ENCODE data around the gene AGMO. TPM values are rescaled to one million over a fixed set of nuclear protein-coding genes. Genes with fewer than 3 reads are reported as not detected.

AGMO gene
- total and polyA plus RNA-seq, 3 donors from 2014 or later = 13.1 to 52.8 (median 46.6) TPM

DNA sequence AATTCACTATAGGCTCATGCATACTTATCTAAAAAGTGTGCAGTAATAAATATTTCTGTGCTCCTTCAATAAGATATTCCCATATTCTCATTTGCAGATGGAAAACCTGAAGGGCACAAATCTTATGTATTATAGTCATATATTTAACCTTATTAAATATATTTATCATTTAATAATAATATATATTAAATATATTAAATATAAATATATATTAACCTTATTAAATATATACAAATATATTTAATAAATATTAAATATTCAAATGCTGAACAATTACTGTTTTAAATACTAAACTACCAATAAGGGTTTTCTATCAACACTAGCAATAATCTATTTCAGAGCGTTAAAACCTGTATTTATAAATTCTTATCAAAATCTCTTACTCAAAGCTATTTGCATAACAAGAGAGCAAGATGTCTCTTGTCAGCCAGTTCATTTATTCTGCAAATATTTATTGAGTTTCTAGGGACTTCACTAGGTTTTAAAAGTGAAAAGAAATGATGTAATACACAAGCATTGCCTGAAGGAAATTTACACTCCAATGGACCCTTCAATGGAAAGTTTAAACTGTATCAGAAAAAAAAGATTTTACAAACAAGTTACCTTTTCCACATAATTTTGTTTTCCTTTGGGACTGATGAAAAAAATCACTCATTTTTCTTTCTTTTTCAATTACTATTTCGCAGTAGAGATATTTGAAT is 159.2 kb downstream of the AGMO start:
- TF ChIP-seq POLR2A (IDR thresholded peaks at IDR 0.05) = no peak
- Histone ChIP-seq H3K4me3 (no peak overlapping the region), H3K36me3 (ENCODE audit: low read depth, missing control alignments) (no peaks in the 10 kb centered on the region), H3K4me1 (peaks cover 5% of the 10 kb centered on the region), H3K9me3 (no peaks in the 10 kb centered on the region), H3K27ac (no peak overlapping the region), H3K27me3 (no peaks in the 10 kb centered on the region)
- 94 to 98% methylated on average over 2 of the region's 2 CpGs for WGBS, 2 donors
- no peak for DNase-seq
- intact Hi-C loops (cut with DNase I; ENCODE audit: low total_unique reads) = no loop called here

DNA sequence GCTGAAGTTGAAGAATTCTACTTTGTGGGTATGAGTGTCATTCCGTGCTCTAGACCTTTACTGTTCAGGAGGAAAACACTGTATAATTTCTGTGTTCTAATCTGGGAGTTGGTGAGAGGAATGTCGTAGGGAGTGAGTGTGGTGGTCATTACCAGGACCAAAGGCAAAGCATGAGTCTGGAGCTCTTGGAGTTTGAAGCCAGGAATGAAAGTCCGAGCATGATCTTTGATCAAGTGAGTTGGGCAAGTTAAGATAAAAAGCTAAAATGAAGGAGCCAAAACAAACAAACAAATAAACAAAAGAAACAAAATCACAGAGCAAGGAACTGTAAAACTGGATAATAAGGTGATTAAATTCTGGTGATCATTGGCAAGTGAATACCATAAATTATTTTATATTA is 161.4 kb downstream of the AGMO start:
- DNase-seq = no peak
- TF ChIP-seq, protein P1, sequence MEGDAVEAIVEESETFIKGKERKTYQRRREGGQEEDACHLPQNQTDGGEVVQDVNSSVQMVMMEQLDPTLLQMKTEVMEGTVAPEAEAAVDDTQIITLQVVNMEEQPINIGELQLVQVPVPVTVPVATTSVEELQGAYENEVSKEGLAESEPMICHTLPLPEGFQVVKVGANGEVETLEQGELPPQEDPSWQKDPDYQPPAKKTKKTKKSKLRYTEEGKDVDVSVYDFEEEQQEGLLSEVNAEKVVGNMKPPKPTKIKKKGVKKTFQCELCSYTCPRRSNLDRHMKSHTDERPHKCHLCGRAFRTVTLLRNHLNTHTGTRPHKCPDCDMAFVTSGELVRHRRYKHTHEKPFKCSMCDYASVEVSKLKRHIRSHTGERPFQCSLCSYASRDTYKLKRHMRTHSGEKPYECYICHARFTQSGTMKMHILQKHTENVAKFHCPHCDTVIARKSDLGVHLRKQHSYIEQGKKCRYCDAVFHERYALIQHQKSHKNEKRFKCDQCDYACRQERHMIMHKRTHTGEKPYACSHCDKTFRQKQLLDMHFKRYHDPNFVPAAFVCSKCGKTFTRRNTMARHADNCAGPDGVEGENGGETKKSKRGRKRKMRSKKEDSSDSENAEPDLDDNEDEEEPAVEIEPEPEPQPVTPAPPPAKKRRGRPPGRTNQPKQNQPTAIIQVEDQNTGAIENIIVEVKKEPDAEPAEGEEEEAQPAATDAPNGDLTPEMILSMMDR (IDR thresholded peaks at IDR 0.05) = no peak
- TF ChIP-seq POLR2A (IDR thresholded peaks at IDR 0.05) = no peak
- H3K36me3 ChIP-seq (ENCODE audit: low read depth, missing control alignments) = no peaks in the 10 kb centered on the region
- H3K9me3 ChIP-seq = no peaks in the 10 kb centered on the region
- 64 to 75% methylated on average over 3 of the region's 3 CpGs for WGBS, 2 donors
- no peak overlapping the region for H3K4me3 ChIP-seq
- no peaks in the 10 kb centered on the region for H3K27me3 ChIP-seq
- intact Hi-C loops (cut with DNase I; ENCODE audit: low total_unique reads) = no loop called here
- no peak overlapping the region for H3K27ac ChIP-seq
- peaks cover 5% of the 10 kb centered on the region for H3K4me1 ChIP-seq

DNA sequence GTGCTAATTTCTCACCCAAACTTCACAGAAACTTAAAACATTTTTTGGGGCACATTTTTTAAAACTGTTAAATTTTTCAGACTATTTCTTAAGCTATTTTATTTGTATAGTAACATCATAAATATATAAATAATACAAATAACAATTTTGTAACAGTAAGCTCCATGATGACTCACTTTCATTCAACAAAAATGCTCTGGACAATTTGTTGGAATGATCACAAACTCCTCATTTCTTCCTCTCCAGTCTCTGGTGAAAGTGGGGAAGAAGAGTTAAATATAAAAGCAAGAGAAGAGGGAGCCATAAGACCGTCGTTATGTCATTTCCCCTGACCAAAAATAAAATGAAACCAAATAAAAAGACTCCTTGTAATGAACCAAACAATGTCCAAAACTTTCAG is 162.4 kb downstream of the AGMO start:
- intact Hi-C loops (cut with DNase I; ENCODE audit: low total_unique reads) = no loop called here
- Histone ChIP-seq H3K4me1 (peaks cover 5% of the 10 kb centered on the region), H3K4me3 (no peak overlapping the region), H3K27ac (no peak overlapping the region), H3K36me3 (ENCODE audit: low read depth, missing control alignments) (no peaks in the 10 kb centered on the region), H3K9me3 (no peaks in the 10 kb centered on the region), H3K27me3 (no peaks in the 10 kb centered on the region)
- DNase-seq = no peak
- no peak for TF ChIP-seq POLR2A (IDR thresholded peaks at IDR 0.05)
- TF ChIP-seq, protein P1 (IDR thresholded peaks at IDR 0.05) = no peak
- WGBS, 2 donors = 66% methylated on average over 2 of the region's 2 CpGs

DNA sequence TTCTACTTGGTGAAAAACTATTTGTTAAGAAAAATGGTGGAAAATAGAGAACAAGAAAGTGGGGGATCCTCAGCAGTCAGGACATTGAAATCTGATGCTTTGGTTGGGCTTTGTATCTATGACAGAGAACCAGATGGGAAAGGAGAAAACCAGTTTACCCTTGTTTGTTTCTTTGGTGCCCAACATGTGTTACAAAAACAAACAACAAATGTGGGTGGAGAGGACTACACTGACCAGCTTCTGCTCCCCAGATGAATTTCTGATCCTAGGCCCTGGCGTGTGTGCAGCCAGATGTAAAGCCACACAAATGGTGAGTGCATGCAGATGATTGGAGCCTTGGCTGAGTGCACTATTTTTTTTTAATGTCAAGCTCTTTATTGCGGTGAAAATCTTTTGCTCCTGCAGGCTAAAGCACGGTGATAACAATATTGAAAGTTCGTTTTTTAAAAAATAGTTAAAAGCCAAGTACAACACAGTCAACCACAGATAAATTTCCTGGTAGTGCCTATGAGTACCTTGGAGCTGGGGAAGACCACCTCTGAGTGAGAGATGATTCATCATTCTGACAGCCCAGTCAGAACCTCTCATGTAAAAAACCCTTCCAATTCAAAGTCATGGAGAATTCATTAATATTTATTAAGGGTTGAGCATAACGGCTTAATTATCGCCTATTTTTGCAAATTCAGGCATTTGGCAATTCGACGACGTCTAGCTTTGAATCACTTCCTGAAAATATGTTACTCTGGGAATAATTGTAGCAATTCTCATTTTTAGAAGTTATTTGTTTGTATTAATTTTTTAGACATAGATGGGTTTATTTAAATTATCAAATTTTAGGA is 163.7 kb downstream of the AGMO start:
- no peak overlapping the region for H3K27ac ChIP-seq
- no peak for DNase-seq
- TF ChIP-seq, protein P1 (IDR thresholded peaks at IDR 0.05) = no peak
- no peak for TF ChIP-seq POLR2A (IDR thresholded peaks at IDR 0.05)
- intact Hi-C loops (cut with DNase I; ENCODE audit: low total_unique reads) = no loop called here
- WGBS, 2 donors = 63 to 71% methylated on average over 9 of the region's 9 CpGs
- H3K27me3 ChIP-seq = no peaks in the 10 kb centered on the region
- no peaks in the 10 kb centered on the region for H3K9me3 ChIP-seq
- no peaks in the 10 kb centered on the region for H3K4me1 ChIP-seq
- no peaks in the 10 kb centered on the region for H3K36me3 ChIP-seq (ENCODE audit: low read depth, missing control alignments)
- no peak overlapping the region for H3K4me3 ChIP-seq

DNA sequence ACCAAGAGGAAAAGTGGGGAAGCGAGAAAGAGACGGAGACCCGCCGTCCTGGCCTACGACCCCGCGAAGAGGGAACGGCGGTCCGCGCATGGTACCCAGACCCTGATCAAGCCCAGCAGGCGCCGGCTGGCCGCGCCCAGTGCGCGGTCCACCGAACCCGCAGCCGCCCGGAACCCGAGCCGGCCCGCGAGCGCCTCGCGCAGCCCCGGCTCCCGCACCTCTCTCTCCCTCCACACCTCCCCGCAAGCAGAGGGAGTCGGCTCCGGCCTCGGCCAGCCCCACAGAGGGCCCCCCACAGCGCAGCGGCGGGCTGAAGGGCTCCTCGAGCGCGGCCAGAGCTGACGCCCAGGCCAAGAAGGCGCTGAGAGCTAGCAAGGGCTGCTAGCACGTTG is 164.7 kb downstream of the AGMO start:
- intact Hi-C loops (cut with DNase I; ENCODE audit: low total_unique reads) = no loop called here
- no peak for TF ChIP-seq POLR2A (IDR thresholded peaks at IDR 0.05)
- TF ChIP-seq, protein P1 (IDR thresholded peaks at IDR 0.05) = no peak
- Histone ChIP-seq H3K27ac (peak overlapping the region in 1 of 2 donors; percentile 29), H3K4me1 (no peaks in the 10 kb centered on the region), H3K9me3 (no peaks in the 10 kb centered on the region), H3K4me3 (peak overlapping the region; percentile 31 to 43), H3K36me3 (ENCODE audit: low read depth, missing control alignments) (no peaks in the 10 kb centered on the region), H3K27me3 (no peaks in the 10 kb centered on the region)
- 81 to 86% methylated on average over 37 to 43 of the region's 43 CpGs for WGBS, 2 donors
- DNase-seq = no peak

Measured in testis (tissue), 3 donors.